Activated CD8-positive, alpha-beta memory T cell treated with anti-CD3 and anti-CD28 coated beads for 24 hours (primary cell): ENCODE results near the gene OPRL1.

Experiments used
- DNase-seq: peaks from one replicate; pipeline ENCODE4 v3.0.0-alpha.2; 2020

Gene OPRL1

GRCh38 chr20:64146301-64146935 is 66.5 kb downstream of the OPRL1 start:
- DNase-seq = no peak

GRCh38 chr20:64146936-64147477 is 67.1 kb downstream of the OPRL1 start:
- no peak for DNase-seq

GRCh38 chr20:64148581-64148980 is 68.7 kb downstream of the OPRL1 start:
- no peak for DNase-seq

GRCh38 chr20:64149141-64149540 is 69.3 kb downstream of the OPRL1 start:
- DNase-seq = no peak

- no peak for DNase-seq
Observed at GRCh38 chr20:64149809-64150560, 70.1 kb downstream of the OPRL1 start.
